Stimulated activated CD8-positive, alpha-beta memory T cell treated with anti-CD3 and anti-CD28 coated beads, Interleukin-4, amount 100 ng/mL, for 48 hours (primary cell): ENCODE measurements around the gene GBF1.
"Not testable (repeated sequence)": the region's sequence is repeated elsewhere in the genome, so short reads cannot be mapped to it uniquely, and the experiment has no call there.

Experiments
- DNase-seq: peaks from one replicate; pipeline ENCODE4 v3.0.0-alpha.2; 2020

GBF1 gene

DNA sequence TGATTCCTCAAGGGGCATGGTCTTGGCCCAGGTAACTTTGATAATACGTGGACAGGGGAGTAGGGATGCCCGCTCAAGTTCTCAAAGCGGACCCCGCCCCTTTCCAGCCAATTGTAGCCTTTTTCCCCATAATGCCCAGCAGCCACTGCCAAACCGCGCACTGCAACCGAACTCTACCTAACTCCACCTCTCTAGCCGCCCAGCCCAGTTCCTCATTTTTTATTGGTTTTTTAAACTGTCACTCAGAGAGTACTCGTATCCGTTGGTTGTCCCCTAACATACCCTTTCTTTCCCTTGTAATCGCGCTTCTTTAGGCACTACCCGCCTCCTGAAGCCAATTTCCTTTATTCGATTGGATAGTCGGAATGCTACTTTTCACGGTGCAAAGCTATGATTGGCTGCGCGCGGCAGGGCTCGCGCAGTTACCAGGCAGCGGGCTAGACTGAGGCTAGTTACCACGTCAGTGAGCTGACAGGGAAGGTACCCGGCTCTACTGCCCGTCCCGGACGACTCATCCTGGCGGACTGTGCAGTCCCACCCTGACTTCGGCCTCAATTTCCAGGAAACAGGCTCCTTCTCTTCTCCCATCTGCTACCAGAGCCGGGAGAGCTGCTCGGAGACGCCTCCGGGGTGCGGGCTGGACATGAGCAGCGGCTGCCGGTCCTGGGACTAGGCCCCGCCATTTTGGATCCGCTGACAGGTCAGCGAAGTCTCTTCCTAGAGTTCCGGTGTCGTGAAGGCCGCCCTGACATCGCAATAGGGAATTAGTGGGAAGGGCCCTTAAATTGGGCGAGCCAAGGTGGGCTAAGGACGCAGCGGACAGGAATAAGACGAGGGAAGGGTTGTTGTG, at the start of gene GBF1:
TSS of gene GBF1 (plus strand) at position 451 of the 850 bp plus-strand sequence. CDS start 13,407 bp downstream, outside the sequence.
- peak; percentile 87 for DNase-seq

DNA sequence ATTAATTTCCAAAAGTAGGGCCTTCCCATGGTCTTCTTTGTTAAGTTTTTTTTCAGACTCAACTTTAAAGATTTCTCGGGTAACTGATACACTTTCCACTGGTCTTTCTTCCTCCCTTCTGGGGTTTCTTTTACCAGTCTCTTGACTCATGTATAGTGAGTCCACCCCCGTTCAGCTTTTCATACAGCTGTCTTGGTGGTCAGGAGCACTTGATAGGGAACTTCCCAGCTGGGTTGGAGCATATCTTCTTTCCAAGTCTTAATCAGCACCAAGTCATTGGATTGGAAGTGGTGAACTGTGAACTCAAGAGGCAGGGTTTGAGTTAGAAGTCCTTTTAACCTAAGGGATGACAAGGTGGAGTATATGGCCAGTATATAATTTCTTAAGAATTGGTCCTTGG, 48.4 kb upstream of the GBF1 start:
- peak; percentile 30 for DNase-seq

- DNase-seq = no peak
Measured at GRCh38 chr10:102198027-102198426, 47.3 kb upstream of the GBF1 start.

DNA sequence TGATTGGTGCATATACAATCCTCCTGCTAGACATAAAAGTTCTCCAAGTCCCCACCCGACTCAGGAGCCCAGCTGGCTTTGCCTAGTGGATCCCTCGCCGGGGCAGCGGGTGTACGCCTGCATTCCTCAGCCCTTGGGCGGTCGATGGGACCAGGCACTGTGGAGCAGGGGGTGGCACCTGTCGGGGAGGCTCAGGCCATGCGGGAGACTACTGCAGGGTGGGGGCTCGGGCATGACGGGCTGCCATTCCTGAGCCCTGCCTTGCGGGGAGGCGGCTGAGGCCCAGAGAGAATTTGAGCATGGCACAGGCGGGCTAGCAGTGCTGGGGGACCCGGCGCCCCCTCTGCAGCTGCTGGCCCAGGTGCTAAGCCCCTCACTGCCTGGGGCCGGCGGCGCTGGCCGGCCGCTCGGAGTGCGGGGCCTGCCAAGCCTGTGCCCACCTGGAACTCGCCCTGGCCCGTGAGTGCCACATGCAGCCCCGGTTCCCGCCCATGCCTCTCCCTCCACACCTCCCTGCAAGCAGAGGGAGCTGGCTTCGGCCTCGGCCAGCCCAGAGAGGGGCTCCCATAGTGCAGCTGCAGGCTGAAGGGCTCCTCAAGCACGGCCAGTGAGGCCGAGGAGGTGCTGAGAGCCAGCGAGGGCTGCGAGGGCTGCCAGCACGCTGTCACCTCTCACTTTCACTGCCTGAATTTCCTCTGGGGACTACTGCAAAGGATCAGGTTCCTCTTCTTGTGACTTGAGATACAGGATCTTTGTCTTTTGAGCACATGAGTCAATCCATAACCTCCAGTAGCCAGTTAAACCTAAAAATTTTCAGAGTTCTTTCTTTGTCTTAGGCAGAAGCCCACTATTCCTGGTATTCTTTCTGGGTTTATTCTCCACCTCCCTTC, 44.3 kb upstream of the GBF1 start:
- DNase-seq = no peak

DNA sequence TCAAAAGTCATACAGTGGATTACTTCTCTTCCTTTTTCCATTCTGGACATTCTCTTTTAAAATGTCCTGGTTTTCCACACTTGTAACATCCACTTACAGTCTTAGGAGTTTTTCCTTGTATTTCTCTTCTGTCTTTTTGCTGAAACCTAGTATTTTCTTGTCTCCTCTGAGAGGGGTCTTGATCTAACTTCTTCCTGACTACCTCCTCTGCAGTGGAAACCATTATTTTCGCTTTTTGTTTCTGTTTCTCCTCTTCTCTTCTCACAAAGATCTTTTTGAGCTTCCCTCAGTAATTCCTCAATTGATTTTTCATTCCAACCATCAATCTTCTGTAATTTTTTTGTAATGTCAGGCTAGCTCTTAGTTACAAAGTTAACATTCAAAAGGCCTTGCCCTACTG, 42.9 kb upstream of the GBF1 start:
- no peak for DNase-seq

DNA sequence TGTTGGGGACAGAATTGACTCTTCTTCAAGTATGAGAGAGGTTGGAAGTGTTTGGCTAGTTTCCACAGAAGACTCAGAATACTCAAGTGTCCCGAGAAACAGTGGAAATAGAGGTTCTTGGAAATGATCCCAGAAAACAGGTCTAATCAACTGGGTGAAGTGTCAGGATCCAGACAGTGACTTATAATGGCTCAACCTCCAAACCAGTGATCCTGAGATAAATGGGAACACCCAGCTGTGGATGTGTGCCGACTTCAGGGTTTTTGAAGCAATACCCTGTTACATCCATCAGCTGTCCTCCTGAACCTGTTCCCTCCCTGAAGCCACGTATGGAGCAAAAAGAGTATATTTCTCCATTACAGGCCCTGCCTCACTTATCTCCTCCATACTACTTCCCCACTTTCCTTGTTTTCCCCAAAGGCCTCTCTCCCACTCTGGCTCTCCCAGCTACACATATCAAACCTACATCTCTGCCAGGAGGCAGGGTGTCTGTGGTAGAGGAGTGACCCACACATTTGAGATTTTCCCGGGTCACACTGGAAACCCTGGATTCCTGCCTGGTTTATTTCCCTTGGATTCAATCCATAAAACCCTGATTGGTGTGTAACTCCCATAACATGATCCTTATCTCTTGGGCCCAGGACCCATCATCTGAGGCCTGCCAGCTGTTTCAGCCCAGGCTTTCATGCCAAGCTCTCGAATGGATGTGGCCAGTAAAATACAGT, 36.9 kb upstream of the GBF1 start:
- DNase-seq = no peak

DNA sequence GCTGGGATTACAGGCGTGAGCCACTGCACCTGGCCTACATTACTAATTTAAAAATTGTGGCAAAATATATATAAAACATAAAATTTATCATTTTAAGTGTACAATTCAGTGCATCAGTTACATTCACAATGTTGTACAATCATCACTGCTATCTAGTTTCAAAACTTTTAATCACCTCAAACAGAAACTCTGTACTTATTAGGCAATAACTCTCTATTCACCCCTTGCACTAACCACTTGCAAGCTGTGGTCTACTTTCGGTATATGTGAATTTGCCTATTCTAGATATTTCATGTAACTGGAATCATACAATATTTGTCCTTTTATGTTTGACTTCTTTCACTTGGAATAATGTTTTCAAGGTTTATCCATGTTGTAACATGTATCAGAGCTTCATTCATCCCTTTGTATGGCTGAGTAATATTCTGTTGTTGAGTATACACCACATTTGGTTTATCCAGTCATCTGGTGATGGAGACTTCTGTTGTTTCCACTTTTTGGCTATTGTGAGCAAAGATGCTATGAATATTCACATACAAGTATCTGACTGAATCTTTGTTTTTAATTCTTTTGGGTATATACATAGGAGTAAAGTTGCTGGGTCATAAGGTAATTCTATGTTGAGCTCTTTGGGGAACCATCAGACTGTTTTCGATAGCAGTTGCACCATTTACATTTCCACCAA, 33.6 kb upstream of the GBF1 start:
- DNase-seq = no peak

GRCh38 chr10:102213599-102213998, 31.7 kb upstream of the GBF1 start:
- DNase-seq = not testable (repeated sequence)

- no peak for DNase-seq
Measured at GRCh38 chr10:102219370-102219769, 26.0 kb upstream of the GBF1 start.

DNA sequence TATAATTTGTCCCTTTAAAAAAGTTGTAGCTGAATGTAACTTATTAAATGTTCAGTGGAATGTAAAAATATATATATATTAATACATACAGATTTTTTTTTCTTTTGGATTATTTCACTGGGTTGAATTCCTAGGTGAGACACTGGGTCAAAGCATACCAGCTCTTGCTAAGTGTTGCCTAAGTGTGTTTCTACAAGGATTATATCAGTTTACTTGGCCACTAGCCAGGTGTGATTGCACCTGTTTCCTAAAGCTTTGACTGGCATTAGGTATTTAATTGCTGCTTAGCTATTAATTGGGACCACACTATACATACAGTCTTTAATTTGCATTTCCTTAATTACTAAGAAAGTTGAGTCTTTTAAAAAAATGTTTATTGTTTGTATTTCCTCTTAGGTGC, 24.7 kb upstream of the GBF1 start:
- DNase-seq = no peak

DNA sequence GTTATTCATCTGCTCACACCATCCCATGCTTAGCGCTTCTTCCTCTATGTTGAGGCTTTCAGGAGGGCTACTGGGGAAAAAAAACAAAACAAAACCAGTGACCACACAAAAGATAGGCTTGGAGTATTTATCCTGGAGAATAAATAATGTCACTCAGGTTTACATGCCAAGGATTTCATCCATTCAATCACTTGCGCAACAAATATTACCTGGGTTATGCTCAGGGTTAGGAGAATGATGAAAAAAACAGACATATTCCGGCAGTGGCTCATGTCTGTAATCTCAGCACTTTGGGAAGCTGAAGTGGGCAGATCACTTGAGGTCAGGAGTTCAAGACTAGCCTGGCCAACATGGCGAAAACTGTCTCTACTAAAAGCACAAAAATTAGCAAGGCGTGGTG, 22.5 kb upstream of the GBF1 start:
- no peak for DNase-seq

DNA sequence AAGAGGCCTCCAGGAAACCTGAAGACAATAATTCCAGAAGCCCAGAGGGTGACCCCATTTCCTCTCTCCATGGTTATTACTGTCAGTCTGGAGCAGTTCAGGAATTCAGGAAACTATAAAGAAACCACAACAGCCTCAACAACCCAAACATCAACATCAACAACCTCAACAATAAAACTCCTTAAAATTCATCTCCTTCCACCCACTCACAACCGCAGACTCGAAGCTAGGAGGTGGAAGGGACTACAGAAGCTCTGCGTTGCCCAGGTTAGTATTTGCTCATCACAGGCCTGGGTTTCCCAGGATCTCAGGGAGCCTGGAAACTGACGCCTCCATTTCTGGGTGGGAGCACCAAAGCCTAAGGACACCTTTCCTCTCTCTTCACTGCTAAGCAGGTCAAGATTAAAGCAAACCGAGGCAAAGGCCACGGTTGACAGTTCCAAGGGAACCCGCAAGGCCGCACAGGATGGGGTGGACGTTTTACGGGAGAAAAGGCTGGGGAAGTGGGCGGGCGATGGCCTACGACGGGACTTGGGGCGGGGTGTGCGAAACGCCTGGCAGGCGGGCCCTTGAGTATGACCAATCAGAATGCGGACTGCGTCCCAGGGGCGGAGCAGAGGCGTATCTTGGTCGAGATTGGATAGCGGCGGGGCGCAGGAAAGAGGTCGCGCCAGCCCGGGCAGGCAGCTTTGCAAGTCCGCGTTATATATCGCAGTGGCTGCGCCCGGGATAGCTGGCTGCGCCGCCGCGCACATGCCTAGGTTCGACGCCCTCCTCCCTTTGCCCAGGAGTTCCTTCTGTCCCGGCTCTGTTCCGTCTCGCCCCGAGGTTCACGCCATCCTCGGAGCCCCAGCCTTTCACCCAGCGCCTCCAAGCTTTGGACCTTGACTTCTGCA, 19.4 kb upstream of the GBF1 start, which contains the start of gene ELOVL3:
TSS of gene ELOVL3 (plus strand) at position 654 of the 896 bp plus-strand sequence. CDS start 250 bp downstream, outside the sequence.
- DNase-seq = peak; percentile 87

- no peak for DNase-seq
Measured at GRCh38 chr10:102226542-102226870, 18.8 kb upstream of the GBF1 start.

DNA sequence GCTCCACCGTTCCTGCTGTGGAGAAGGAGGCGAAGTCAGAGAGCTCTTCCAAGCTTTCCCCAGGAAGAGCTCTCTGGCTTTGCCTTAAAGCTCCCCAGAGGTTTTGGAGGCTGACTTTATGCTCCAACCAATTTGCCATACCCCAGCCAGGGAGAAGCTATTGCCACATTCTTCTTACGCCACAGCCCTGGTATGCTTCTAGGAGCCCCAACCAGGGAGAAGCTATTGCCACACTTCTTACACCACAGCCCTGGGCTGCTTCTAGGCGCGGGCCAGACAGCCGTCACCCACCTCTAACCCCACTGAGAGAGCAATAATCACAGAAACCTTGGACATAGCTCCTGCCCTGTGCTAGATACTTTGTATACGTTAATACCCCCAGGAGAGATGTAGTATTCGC, 18.3 kb upstream of the GBF1 start:
- DNase-seq = no peak

DNA sequence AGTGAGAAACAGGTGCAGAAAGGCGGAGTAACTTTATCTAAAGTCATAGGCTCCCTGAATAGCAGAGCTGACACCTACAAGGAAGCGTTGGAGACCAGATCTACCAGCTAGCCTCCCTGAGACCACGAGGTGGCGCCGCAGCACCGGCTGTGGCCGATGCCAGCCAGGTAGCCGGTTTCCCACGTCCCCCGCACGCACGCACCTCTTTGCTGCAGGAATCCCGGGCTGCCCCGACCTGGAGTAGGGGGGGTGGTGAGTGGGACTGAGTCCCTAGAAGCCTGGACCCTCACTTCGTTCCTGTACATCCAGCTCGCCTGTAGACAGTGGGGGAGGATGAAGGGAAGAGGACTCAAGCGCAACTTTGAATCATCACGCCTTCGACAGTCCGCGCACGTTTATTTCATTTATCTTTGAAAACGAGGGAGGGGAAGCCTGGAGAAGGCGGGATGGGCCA, 15.5 kb upstream of the GBF1 start:
- DNase-seq = peak; percentile 92

GRCh38 chr10:102230264-102230860, 15.0 kb upstream of the GBF1 start:
- DNase-seq = peak; percentile 60

GRCh38 chr10:102230861-102231356, 14.4 kb upstream of the GBF1 start:
- DNase-seq = peak; percentile 70

- peak; percentile 88 for DNase-seq
Measured at GRCh38 chr10:102231357-102232318, 13.7 kb upstream of the GBF1 start.

DNA sequence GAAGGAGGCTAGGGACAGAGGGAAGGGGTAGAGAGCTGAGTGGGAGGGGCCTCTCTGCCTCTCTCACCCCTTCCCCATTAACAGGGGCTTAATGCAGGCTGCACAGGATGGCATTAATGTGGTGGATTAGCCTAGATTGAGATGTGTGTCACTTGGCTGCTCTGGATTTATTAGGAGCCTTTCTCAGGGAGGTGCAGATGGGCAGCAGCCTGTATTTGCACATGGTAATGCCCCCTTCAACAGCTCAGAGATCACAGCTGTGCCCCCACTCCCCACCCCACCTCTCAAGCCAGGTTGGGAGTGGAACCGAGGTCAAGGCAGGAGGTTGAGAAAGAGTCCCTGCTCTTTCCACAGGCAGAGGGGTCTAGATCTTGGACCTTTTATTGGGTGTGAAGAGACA, 11.3 kb upstream of the GBF1 start:
- no peak for DNase-seq
